Ovary (tissue), 3 donors: ENCODE data around the gene REEP5.

Source experiments
- CTCF ChIP-seq, 3 donors: fragments of 450-650 bp in 2 of 3; fragments of 200-600 bp in 1 of 3; IDR thresholded peaks; one replicate each; pipeline versions ENCODE4 v1.5.1 to v1.8.0; 2016 to 2022; ENCODE audit warnings: antibody characterized with exemption in 3 of 3, mild to moderate bottlenecking in 1 of 3
- EP300 ChIP-seq: sonication (generic); formaldehyde crosslinking; IDR thresholded peaks from one replicate; pipeline ENCODE4 v1.6.1; 2017; ENCODE audit warnings: antibody characterized with exemption
- POLR2A ChIP-seq: fragments of 450-650 bp; IDR thresholded peaks from one replicate; pipeline ENCODE4 v1.6.1; 2017; ENCODE audit warnings: antibody characterized with exemption, mild to moderate bottlenecking, moderate library complexity
- donor health status: DM: no; HTN: no; CAD: no.

- TF ChIP-seq CTCF (IDR thresholded peaks at IDR 0.05) (no peak), POLR2A (no peak), EP300 (no peak)
These were observed 43.8 kb upstream of the REEP5 start for GRCh38 chr5:112965733-112966306.
